Measurements from ENCODE around the gene RPS6KA2. TPM values are rescaled to one million over a fixed set of nuclear protein-coding genes. Genes with fewer than 3 reads are reported as not detected.
A peak's percentile ranks its signal among the peaks of the same experiment; 100 is the strongest.
"Not testable (repeated sequence)": the region's sequence is repeated elsewhere in the genome, so short reads cannot be mapped to it uniquely, and the experiment has no call there.

The RPS6KA2 gene
- total RNA-seq, 1 donor from 2014 or later, result 124 TPM

DNA sequence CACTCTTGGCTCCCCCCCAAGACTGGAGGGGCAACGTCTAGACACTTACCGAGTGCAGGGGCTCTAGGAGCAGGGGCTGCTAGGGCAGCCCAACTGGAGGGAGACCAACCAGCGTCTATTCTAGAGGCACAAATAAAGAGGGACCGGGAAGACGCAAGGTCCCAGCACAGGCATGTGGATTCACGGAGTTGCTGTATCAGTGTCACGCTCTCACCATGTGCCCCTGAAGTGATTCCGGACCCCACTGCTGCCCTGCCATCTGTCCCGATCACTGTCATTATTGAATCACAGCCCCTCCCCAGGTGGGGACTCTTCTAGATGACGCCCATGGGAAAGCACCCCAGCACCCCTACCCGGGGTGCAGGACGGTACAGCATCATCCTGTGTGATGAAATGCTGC, 94.7 kb downstream of the RPS6KA2 start:
- Mint-ChIP-seq H3K4me3 (ENCODE audit: unreplicated experiment) (no peak overlapping the region), H3K27me3 (ENCODE audit: low read depth) (no peaks in the 10 kb centered on the region), H3K36me3 (ENCODE audit: low read depth) (peaks cover 53% of the 10 kb centered on the region), H3K9me3 (ENCODE audit: low read depth) (peaks cover 8% of the 10 kb centered on the region), H3K27ac (ENCODE audit: unreplicated experiment) (no peak overlapping the region), H3K4me1 (ENCODE audit: low read depth) (peaks cover 5% of the 10 kb centered on the region)
- no peak for DNase-seq (ENCODE audit: low spot score)
- TF ChIP-seq, protein P1, sequence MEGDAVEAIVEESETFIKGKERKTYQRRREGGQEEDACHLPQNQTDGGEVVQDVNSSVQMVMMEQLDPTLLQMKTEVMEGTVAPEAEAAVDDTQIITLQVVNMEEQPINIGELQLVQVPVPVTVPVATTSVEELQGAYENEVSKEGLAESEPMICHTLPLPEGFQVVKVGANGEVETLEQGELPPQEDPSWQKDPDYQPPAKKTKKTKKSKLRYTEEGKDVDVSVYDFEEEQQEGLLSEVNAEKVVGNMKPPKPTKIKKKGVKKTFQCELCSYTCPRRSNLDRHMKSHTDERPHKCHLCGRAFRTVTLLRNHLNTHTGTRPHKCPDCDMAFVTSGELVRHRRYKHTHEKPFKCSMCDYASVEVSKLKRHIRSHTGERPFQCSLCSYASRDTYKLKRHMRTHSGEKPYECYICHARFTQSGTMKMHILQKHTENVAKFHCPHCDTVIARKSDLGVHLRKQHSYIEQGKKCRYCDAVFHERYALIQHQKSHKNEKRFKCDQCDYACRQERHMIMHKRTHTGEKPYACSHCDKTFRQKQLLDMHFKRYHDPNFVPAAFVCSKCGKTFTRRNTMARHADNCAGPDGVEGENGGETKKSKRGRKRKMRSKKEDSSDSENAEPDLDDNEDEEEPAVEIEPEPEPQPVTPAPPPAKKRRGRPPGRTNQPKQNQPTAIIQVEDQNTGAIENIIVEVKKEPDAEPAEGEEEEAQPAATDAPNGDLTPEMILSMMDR (IDR thresholded peaks at IDR 0.05), result no peak

DNA sequence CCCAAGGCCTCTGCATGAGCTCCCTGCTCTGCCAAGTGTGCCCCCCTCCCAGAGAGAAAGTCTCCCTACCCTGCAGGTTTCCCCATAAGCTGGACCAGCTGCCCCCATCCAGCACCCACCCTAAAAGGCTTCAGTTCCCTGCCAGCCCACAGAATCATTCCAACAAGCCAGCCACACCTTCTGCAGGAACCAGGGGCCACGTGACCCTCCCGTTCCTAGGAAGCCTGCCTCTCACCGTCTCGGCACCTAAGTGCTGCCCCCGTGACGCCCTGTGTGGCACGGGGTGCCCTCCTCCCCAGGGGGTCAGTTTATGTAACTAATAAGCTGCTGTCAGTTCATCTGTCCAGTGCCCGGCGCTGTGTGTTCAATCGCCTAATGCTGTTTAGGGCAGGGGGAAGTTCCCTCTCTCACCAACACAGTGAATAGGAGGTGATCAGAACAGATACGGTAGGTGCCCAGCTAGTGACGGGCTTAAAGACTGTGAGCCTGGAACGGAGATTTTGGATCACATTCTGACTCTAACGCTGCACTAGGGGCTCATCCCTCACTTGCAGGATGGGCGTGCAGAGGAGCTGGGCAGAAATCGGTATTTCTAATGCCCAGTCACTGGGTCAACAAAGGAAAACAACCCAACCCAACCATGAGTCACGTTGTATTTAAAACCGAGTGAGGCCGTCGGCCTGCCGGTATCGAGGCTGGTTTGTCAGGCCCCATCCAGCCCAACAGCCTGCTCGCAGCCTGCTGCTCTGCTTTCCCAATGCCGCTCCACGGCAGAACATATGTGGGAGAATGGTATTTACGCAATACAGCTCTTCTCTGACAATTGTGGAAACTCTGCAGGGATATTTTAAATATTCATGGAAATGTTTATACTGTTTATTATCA, 96.6 kb downstream of the RPS6KA2 start:
- Mint-ChIP-seq H3K27me3 (ENCODE audit: low read depth) (no peaks in the 10 kb centered on the region), H3K36me3 (ENCODE audit: low read depth) (peaks cover 49% of the 10 kb centered on the region), H3K9me3 (ENCODE audit: low read depth) (peaks cover 8% of the 10 kb centered on the region), H3K4me3 (ENCODE audit: unreplicated experiment) (no peak overlapping the region), H3K4me1 (ENCODE audit: low read depth) (peaks cover 5% of the 10 kb centered on the region), H3K27ac (ENCODE audit: unreplicated experiment) (no peak overlapping the region)
- no peak for DNase-seq (ENCODE audit: low spot score)
- TF ChIP-seq, protein P1 (IDR thresholded peaks at IDR 0.05), result no peak

DNA sequence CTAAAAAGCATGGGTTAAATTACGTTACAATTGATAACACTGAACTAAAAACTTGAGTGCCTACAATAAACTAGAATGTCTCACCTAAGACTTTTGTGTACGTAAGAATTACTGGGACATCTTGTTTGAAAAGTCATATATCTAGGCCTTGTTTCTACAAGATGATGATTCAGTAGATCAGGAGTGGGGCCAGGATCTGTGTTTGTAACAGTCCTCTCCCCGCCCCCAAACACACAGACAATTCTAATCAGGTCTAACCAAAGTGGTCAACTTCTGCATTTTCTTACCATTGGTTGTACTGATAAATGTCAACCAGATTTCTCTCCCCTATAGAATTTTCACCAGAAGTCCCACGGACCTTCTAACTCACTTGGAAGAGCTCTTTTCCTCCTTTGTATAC, 97.5 kb downstream of the RPS6KA2 start:
- DNase-seq (ENCODE audit: low spot score), result no peak
- peak overlapping the region; percentile 3 for H3K27ac Mint-ChIP-seq (ENCODE audit: unreplicated experiment)
- H3K27me3 Mint-ChIP-seq (ENCODE audit: low read depth), result no peaks in the 10 kb centered on the region
- H3K4me3 Mint-ChIP-seq (ENCODE audit: unreplicated experiment), result no peak overlapping the region
- peaks cover 8% of the 10 kb centered on the region for H3K9me3 Mint-ChIP-seq (ENCODE audit: low read depth)
- H3K36me3 Mint-ChIP-seq (ENCODE audit: low read depth), result peaks cover 47% of the 10 kb centered on the region
- TF ChIP-seq, protein P1 (IDR thresholded peaks at IDR 0.05), result no peak
- peaks cover 5% of the 10 kb centered on the region for H3K4me1 Mint-ChIP-seq (ENCODE audit: low read depth)

DNA sequence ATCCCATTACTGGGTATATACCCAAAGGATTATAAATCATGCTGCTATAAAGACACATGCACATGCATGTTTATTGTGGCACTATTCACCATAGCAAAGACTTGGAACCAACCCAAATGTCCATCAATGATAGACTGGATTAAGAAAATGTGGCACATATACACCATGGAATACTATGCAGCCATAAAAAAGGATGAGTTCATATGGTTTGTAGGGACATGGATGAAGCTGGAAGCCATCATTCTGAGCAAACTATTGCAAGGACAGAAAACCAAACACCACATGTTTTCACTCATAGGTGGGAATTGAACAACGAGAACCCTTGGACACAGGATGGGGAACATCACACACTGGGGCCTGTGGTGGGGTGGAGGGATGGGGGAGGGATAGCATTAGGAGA, 98.0 kb downstream of the RPS6KA2 start:
- not testable (repeated sequence) for H3K27me3 Mint-ChIP-seq (ENCODE audit: low read depth); H3K4me1 Mint-ChIP-seq (ENCODE audit: low read depth); H3K4me3 Mint-ChIP-seq (ENCODE audit: unreplicated experiment); DNase-seq (ENCODE audit: low spot score); H3K9me3 Mint-ChIP-seq (ENCODE audit: low read depth); H3K27ac Mint-ChIP-seq (ENCODE audit: unreplicated experiment)
- peaks cover 49% of the 10 kb centered on the region for H3K36me3 Mint-ChIP-seq (ENCODE audit: low read depth)

DNA sequence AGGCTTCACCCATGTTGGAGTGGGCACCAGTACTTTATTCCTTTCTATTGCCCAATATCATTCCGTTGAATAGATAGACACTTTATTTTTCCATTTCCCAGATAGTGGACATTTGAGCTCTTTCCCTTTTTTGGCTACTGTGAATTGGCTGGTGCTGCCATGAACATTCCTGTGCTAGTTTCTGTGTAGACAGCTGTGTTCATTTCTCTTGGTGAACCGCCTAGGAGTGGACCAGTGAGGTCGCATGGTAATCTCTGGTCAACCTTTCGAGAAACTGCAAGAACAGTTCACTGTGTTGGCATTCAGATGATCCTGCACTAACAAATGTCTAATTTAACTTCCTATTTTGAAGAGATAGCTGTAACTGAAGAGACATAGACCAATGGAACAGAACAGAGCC, 99.2 kb downstream of the RPS6KA2 start:
- H3K36me3 Mint-ChIP-seq (ENCODE audit: low read depth), result peaks cover 43% of the 10 kb centered on the region
- TF ChIP-seq, protein P1 (IDR thresholded peaks at IDR 0.05), result no peak
- no peak for DNase-seq (ENCODE audit: low spot score)
- peak overlapping the region; percentile 29 for H3K27ac Mint-ChIP-seq (ENCODE audit: unreplicated experiment)
- peaks cover 8% of the 10 kb centered on the region for H3K9me3 Mint-ChIP-seq (ENCODE audit: low read depth)
- peaks cover 5% of the 10 kb centered on the region for H3K4me1 Mint-ChIP-seq (ENCODE audit: low read depth)
- H3K4me3 Mint-ChIP-seq (ENCODE audit: unreplicated experiment), result no peak overlapping the region
- no peaks in the 10 kb centered on the region for H3K27me3 Mint-ChIP-seq (ENCODE audit: low read depth)

DNA sequence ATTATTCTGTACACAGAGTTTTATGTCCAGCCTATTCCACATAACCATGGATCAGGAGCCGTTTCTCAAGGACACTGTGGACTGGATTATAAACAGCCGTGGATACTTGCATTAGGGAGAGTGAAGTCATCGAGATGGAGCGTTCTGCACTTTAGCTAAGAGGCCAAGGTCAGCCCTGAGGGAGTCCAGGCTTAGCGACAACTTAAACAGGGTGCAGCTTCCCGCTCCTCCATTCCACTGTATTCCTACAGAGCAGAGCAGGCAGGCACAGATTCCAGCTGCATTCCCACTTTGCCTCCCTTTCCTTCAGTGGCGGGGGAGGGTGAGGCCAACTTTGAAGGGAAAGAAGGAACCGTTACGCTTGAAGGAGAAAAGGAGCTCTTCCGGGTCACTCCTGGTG, 100.1 kb downstream of the RPS6KA2 start:
- Mint-ChIP-seq H3K4me1 (ENCODE audit: low read depth) (peaks cover 5% of the 10 kb centered on the region), H3K9me3 (ENCODE audit: low read depth) (peaks cover 8% of the 10 kb centered on the region), H3K27me3 (ENCODE audit: low read depth) (no peaks in the 10 kb centered on the region), H3K27ac (ENCODE audit: unreplicated experiment) (no peak overlapping the region), H3K4me3 (ENCODE audit: unreplicated experiment) (no peak overlapping the region), H3K36me3 (ENCODE audit: low read depth) (peaks cover 39% of the 10 kb centered on the region)
- no peak for DNase-seq (ENCODE audit: low spot score)
- TF ChIP-seq, protein P1 (IDR thresholded peaks at IDR 0.05), result no peak
